ELF-1 (cell line): ENCODE measurements around the gene PROM1.

Experiments used
- DNase-seq: peaks from one replicate; pipeline ENCODE4 v3.0.0-alpha.2; 2016; ENCODE audit warnings: low read depth, low spot score

PROM1 gene

GRCh38 chr4:16109256-16109655, 25.4 kb upstream of the PROM1 start:
- no peak for DNase-seq

- no peak for DNase-seq
Observed at GRCh38 chr4:16106956-16107355, 23.1 kb upstream of the PROM1 start.

GRCh38 chr4:16104520-16104919, 20.7 kb upstream of the PROM1 start:
- DNase-seq = no peak

DNA sequence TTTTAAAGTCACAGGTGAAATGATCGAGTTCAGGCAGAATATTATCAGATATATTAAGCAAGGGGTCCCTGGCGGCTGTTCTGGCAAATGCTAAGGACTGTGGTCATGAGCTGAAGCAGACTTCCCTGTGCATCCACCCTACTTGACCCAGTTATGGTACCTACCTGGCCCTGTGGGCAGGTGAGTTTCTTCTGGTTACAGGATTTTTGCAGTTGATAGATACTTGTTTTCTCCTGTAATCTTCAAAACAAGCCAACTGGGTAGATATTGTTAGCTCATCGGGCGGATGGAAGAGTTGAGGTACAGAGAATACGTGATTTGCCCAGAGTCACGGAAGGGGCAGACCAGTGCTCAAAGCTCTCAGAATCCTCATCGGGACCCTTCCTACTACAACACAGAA, 18.5 kb upstream of the PROM1 start:
- DNase-seq = no peak

- no peak for DNase-seq
Observed at GRCh38 chr4:16100833-16101232, 17.0 kb upstream of the PROM1 start.

DNA sequence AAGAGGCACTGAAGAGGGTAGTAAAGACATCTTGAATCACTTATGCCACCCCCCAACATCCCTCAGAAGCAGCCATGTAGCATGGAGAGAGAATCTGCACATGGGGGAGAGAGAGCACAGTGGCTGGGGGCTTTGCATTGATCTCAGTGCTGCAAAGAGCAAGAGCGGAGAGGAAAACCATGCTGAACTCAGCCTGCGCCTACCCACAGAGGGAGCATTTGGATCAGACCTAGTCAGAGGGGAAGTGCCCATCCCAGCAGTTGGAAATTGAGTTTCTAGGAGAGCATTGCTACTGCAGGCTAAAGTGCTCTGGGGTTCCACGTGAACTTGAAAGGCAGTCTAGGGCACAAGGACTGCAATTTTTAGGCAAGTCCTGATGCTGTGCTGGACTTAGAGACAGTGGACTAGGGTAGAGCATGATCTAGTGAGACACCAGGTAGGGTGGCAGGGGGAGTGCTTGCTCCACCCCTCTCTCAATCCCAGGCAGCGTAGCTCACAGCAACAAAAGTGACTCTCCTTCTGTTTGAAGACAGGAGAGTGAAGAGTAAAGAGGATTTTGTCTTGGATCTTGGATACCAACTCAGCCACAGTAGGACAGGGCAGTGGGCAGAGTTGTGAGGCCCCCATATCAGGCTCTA, 9.0 kb upstream of the PROM1 start:
- no peak for DNase-seq

GRCh38 chr4:16090096-16090705, 6.4 kb upstream of the PROM1 start:
- DNase-seq = no peak

- no peak for DNase-seq
Observed at GRCh38 chr4:16089156-16089555, 5.3 kb upstream of the PROM1 start.

DNA sequence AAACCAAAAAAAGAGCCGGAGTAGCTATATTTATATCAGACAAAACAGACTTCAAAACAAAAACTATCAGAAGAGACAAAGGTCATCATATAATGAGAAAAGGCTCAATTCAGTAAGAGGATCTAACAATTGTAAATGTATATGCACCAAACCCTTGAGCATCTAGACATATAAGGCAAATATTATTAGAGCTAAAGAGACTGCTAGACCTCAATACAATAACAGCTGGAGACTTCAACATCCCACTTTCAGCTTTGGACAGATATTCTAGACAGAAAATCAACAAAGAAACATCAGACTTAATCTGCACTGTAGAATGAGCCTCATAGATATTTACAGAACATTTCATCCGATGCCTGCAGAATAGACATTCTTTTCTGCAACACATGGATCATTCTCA, 4.8 kb upstream of the PROM1 start:
- DNase-seq = no peak

DNA sequence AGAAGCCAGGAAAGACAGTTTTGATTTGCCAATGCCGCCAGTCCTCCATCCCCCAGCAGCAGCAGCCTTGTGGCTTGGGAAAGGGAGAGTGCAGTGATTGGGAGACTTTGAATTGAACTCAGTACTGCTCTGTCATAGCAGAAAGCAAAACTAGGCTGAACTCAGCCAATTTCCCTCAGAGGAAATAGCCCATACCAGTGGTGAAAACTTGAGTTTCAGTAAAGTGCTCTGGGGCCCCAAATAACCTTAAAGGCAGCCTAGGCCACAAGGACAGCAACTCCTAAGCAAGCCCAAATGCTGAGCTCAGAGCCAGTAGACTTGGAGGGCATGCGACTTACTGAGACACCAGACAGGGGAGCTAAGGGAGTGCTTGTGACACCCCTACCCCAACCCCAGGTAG, 2.0 kb upstream of the PROM1 start:
- no peak for DNase-seq

DNA sequence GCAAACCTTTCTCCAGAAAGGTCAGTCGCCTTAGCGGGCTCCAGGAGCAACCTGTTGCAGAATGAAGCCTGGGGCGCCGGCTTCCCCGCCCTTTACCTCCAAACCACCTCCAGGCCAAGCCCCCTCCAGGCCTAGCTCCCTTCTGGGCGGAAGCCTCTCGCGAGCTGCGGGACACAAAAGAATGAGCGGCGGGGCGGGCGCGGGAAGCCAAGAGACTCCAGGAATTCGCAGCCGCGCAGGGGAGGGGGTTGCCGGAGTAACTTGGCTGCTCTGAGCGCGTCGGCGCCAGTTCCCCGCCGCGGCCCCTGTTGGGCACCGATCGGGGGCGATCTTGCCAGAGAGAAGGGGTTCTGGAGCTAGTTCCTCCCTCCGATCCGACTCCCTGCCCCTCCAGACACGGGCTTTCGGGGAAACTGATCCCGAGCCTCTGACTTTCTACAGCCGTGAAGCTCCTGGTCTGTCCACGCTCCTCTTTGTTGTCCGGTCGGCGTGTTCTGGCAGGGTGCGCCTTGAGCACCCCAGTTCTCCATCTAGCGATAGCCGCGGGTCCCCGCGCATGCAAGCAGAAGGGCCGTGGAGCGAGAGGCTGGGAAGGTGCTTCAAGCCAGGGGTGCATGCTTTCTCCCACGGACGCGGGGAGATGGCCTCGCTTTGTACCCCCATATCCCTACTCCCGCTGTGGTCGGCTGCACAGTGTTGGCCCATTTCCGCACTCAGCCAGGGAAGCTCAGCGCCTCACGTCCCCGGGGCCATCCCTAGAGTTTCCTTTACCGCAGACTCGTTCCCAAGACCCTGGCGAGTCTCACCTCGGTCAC, 1.2 kb downstream of the PROM1 start:
- DNase-seq = peak; percentile 94

DNA sequence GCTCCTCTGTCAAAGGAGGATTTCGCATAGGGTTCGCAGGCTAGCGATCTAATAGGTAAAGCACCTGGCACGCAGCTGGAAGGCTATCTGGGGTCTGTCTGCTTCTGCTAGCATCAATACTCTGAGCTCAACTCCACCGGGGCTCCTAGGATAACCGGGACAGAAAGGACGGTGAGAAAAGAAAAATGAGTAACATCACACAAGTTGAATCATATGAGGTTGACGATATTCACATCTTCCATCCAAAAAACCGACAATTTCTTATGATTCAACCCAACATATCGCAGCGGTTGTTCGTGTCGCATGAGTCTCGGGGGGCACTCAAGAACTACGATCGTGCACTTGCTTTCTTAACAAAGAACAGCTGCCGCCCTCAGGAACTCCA, 1.8 kb downstream of the PROM1 start:
- DNase-seq = no peak

- DNase-seq = peak; percentile 64
Observed at GRCh38 chr4:16079046-16079445, 4.8 kb downstream of the PROM1 start.

- DNase-seq = no peak
Observed at GRCh38 chr4:16078195-16078760, 5.5 kb downstream of the PROM1 start.

- DNase-seq = no peak
Observed at GRCh38 chr4:16077786-16078185, 6.0 kb downstream of the PROM1 start.

DNA sequence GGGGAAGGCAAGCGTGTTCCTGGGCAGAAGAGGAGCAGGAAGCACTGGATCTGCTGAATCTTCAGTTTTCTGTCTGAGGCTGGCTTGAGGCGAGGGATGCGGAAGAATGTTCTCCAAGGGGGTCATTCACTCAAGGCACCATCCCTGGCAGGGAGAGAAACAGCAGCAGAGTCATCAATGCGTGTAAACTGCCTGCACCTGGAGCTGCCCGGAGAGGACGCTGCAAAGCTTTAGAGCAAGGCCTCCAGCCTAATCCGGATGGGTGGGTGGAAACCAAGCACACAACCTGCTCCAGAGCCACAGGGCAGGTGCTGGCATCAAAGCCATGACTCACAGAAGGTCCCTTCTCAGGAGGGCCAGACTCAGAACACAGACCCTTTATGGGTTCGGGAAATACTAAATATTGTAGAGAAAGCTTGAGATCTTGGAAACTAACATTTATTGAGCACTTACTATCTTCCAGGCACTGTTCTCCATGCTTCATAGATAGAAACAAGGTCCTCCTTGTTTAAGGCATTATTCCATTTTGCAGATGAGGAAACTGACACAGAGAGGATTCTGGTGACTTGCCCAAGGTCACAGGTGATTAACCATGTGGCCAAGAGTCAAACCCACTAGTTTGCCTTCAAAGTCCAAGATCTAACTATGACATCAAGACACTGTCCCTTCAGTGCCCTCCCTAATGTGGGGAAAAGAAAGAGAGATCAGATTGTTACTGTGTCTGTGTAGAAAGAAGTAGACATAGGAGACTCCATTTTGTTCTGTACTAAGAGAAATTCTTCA, 7.7 kb downstream of the PROM1 start:
- peak; percentile 23 for DNase-seq

DNA sequence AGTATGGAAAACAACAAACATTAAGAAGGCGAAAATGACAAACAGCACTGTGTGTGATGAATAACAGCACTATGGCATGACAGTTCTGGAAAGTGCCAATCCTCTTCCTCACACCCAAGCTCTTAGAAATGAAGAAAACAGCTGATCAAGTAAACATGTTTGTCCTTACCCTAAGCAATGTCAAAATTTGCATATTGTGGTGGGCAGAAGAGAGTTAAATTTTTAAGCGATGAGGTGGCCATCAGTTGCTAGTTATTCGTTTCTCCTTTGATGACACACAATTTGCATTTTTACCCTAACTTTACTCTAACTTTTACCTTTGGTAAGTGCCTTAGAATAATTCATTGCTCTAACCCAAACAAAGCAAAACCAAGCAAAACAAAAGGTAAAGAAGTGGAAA, 8.8 kb downstream of the PROM1 start:
- no peak for DNase-seq

GRCh38 chr4:16072168-16072567, 11.7 kb downstream of the PROM1 start:
- DNase-seq = no peak

GRCh38 chr4:16070203-16070602, 13.6 kb downstream of the PROM1 start:
- DNase-seq = no peak

DNA sequence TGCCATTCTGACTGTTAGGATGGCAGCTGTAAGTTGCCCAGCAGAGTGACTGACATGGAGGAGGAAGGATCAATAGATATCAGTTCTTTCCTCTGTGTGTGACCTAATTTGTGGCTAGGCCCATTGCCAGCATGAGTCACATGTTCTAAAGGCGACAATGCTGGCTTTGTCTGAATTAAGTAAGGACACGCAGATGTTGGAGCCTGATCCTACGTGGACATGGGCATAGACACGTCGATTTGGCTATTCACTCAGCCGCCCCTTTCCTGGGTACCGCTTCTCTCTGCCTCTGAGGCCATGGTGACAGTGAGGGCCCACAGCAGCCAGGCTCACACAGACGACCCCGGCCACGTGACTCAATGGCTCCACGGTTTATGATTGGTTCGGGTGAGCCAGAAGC, 16.3 kb downstream of the PROM1 start:
- no peak for DNase-seq

GRCh38 chr4:16066586-16067128, 17.2 kb downstream of the PROM1 start:
- DNase-seq = no peak

GRCh38 chr4:16065066-16065465, 18.8 kb downstream of the PROM1 start:
- no peak for DNase-seq
